Measurements from ENCODE around the gene BIRC2.

The BIRC2 gene

DNA sequence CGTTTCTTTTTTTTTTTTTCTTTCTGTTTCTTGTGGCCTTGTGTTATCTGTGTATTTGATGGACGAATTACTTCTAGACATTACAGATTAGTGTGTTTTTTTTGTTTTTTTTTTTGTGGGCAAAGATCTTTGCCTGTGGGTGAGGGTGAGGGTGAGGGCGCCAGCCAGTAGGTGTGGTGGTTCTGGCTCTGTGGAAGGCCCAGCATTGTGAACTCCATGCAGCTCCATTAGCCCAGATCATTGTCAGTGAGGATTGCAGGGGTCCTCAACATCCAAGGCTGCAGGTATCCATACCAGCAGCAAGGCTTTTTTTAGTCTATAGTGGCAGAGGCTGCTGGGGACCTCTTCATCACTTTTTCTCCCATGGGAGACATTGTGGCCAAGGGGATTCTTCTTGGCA lies 13.7 kb downstream of the BIRC2 start:
- Histone ChIP-seq H3K9me3 (ENCODE audit: control insufficient read depth, insufficient read depth, low read length) (no peaks in the 10 kb centered on the region), H3K27ac (ENCODE audit: low read depth, low read length) (no peak overlapping the region), H3K36me3 (ENCODE audit: control insufficient read depth, low read length) (peaks cover 51% of the 10 kb centered on the region), H3K4me1 (ENCODE audit: control insufficient read depth, low read length) (peaks cover 15% of the 10 kb centered on the region), H4K20me1 (ENCODE audit: control insufficient read depth, insufficient read depth, low read depth, low read length) (no peaks in the 10 kb centered on the region), H3K9me2 (replicated peaks; ENCODE audit: control insufficient read depth, low read length) (no peaks in the 10 kb centered on the region), H3K4me2 (ENCODE audit: low read length) (no peak overlapping the region), H3K79me2 (ENCODE audit: control insufficient read depth, low read length) (0 out of 2 replicates have a peak, but pooled peaks cover 7% of the 10 kb centered on the region), H3K27me3 (ENCODE audit: control insufficient read depth, low read length) (no peaks in the 10 kb centered on the region), H3F3A (ENCODE audit: control insufficient read depth, insufficient read depth) (no peaks in the 10 kb centered on the region), H3K4me3 (ENCODE audit: low read length) (no peak overlapping the region)
- TF ChIP-seq EZH2phosphoT487 (IDR thresholded peaks at IDR 0.05; ENCODE audit: borderline replicate concordance, low read length) = no peak
- TF ChIP-seq, protein P1, sequence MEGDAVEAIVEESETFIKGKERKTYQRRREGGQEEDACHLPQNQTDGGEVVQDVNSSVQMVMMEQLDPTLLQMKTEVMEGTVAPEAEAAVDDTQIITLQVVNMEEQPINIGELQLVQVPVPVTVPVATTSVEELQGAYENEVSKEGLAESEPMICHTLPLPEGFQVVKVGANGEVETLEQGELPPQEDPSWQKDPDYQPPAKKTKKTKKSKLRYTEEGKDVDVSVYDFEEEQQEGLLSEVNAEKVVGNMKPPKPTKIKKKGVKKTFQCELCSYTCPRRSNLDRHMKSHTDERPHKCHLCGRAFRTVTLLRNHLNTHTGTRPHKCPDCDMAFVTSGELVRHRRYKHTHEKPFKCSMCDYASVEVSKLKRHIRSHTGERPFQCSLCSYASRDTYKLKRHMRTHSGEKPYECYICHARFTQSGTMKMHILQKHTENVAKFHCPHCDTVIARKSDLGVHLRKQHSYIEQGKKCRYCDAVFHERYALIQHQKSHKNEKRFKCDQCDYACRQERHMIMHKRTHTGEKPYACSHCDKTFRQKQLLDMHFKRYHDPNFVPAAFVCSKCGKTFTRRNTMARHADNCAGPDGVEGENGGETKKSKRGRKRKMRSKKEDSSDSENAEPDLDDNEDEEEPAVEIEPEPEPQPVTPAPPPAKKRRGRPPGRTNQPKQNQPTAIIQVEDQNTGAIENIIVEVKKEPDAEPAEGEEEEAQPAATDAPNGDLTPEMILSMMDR (IDR thresholded peaks at IDR 0.05; ENCODE audit: low read depth, low read length, poor library complexity, severe bottlenecking) = no peak

DNA sequence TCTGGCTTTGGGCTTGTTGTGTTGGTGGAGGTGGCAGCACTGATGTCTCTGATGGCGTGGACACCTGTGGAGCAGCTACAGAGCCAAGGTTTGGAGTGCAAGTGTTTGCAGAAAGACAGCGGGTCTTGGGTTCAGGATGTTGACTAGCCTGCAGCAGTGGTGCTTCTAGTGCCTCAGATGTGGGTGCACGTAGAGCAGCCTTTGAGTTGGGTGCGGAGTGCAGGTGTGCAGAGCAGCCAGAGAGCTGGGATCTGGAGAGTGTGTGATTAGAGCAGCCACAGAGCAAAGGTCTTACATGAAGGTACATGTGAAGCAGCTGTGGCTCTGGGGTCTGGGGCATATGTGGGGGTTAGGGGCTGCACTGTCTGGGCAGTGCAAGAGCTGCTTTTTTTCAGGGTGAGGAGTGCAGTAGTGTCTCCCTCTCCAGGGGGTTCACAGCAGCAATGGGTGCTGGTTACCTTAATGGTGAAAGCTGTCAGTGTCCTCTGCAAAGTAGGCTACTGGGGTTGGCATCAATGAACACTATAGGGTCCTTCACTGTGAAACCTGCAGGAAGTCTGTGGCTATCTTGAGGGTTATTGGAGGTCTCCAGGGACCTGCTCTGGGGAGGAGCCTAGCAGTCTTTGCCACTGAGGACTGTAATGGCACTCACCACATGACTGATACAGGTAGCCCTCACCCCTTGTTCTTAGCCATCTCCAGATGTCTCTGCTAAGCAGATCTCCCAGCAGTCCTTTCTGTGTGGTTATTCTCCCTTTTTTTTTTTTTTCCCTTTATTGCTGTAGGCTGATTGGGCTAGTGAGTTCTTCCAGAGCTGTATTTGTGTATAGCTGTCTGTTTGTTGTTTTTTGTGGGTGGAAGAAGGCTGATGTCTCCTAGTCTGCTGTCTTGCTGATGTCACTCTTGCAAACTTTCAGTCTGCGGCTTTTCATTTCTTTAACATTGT lies 14.3 kb downstream of the BIRC2 start:
- Histone ChIP-seq H4K20me1 (ENCODE audit: control insufficient read depth, insufficient read depth, low read depth, low read length) (no peaks in the 10 kb centered on the region), H3K4me2 (ENCODE audit: low read length) (peak overlapping the region; percentile 24; the same call in 1 of the 2 replicates), H3K79me2 (ENCODE audit: control insufficient read depth, low read length) (0 out of 2 replicates have a peak, but pooled peaks cover 4% of the 10 kb centered on the region), H3F3A (ENCODE audit: control insufficient read depth, insufficient read depth) (no peaks in the 10 kb centered on the region), H3K4me3 (ENCODE audit: low read length) (no peak overlapping the region), H3K9me2 (replicated peaks; ENCODE audit: control insufficient read depth, low read length) (no peaks in the 10 kb centered on the region), H3K36me3 (ENCODE audit: control insufficient read depth, low read length) (peaks cover 51% of the 10 kb centered on the region), H3K27ac (ENCODE audit: low read depth, low read length) (no peak overlapping the region), H3K9me3 (ENCODE audit: control insufficient read depth, insufficient read depth, low read length) (no peaks in the 10 kb centered on the region), H3K27me3 (ENCODE audit: control insufficient read depth, low read length) (no peaks in the 10 kb centered on the region), H3K4me1 (ENCODE audit: control insufficient read depth, low read length) (peaks cover 15% of the 10 kb centered on the region)
- no peak for TF ChIP-seq EZH2phosphoT487 (IDR thresholded peaks at IDR 0.05; ENCODE audit: borderline replicate concordance, low read length)

DNA sequence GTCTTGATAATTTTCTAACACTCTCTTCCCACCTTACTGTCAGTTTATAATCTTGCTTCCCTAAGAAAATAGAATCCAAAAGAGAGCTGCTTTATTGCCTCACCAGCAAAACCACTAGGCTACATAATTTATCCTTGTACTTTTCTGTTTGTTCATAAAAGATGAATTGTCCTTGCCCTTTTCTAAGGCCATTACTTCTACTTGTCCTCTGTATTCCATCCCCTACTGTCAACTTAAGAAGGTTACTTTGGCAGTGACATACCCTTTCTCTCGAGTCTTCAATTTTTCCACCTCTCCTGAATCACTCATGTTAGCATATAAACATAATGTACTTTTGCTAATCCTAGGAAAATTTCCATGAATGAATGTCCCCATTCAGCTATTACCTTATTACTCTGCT lies 18.0 kb downstream of the BIRC2 start:
- no peaks in the 10 kb centered on the region for H3K9me3 ChIP-seq (ENCODE audit: control insufficient read depth, insufficient read depth, low read length)
- H3K4me3 ChIP-seq (ENCODE audit: low read length) = no peak overlapping the region
- no peaks in the 10 kb centered on the region for H3K79me2 ChIP-seq (ENCODE audit: control insufficient read depth, low read length)
- H3K4me2 ChIP-seq (ENCODE audit: low read length) = no peak overlapping the region
- peaks cover 10% of the 10 kb centered on the region for H3F3A ChIP-seq (ENCODE audit: control insufficient read depth, insufficient read depth)
- no peak for TF ChIP-seq EZH2phosphoT487 (IDR thresholded peaks at IDR 0.05; ENCODE audit: borderline replicate concordance, low read length)
- TF ChIP-seq, protein P1 (IDR thresholded peaks at IDR 0.05; ENCODE audit: low read depth, low read length, poor library complexity, severe bottlenecking) = no peak
- H3K36me3 ChIP-seq (ENCODE audit: control insufficient read depth, low read length) = peaks cover 50% of the 10 kb centered on the region
- H3K27ac ChIP-seq (ENCODE audit: low read depth, low read length) = no peak overlapping the region
- H3K4me1 ChIP-seq (ENCODE audit: control insufficient read depth, low read length) = peaks cover 26% of the 10 kb centered on the region
- H3K9me2 ChIP-seq (replicated peaks; ENCODE audit: control insufficient read depth, low read length) = no peaks in the 10 kb centered on the region
- no peaks in the 10 kb centered on the region for H3K27me3 ChIP-seq (ENCODE audit: control insufficient read depth, low read length)
- no peaks in the 10 kb centered on the region for H4K20me1 ChIP-seq (ENCODE audit: control insufficient read depth, insufficient read depth, low read depth, low read length)

DNA sequence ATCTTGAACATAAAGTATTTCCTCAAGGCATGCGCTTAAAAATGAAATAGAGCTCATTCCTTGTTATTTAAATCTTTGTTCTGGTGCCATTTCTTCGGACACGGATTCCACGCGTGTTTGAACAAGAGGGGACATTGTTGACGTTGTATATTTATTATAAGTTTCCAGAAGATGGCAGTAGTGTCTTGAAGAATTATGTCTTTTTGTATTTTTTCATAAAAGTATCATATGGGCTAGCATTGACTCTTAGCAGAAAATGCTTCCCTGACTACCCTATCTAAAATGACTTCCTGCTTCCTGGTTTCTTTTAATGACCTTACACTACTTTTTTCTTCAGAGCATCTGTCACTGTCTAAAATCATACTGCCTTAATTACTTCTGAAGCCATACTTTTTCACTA lies 20.4 kb downstream of the BIRC2 start:
- H3F3A ChIP-seq (ENCODE audit: control insufficient read depth, insufficient read depth) = peaks cover 10% of the 10 kb centered on the region
- H3K9me2 ChIP-seq (replicated peaks; ENCODE audit: control insufficient read depth, low read length) = no peaks in the 10 kb centered on the region
- H3K36me3 ChIP-seq (ENCODE audit: control insufficient read depth, low read length) = peaks cover 35% of the 10 kb centered on the region
- no peaks in the 10 kb centered on the region for H3K79me2 ChIP-seq (ENCODE audit: control insufficient read depth, low read length)
- peaks cover 11% of the 10 kb centered on the region for H3K4me1 ChIP-seq (ENCODE audit: control insufficient read depth, low read length)
- no peak overlapping the region for H3K4me2 ChIP-seq (ENCODE audit: low read length)
- TF ChIP-seq, protein P1 (IDR thresholded peaks at IDR 0.05; ENCODE audit: low read depth, low read length, poor library complexity, severe bottlenecking) = peak; percentile 38
- TF ChIP-seq EZH2phosphoT487 (IDR thresholded peaks at IDR 0.05; ENCODE audit: borderline replicate concordance, low read length) = no peak
- no peaks in the 10 kb centered on the region for H4K20me1 ChIP-seq (ENCODE audit: control insufficient read depth, insufficient read depth, low read depth, low read length)
- no peak overlapping the region for H3K27ac ChIP-seq (ENCODE audit: low read depth, low read length)
- H3K9me3 ChIP-seq (ENCODE audit: control insufficient read depth, insufficient read depth, low read length) = no peaks in the 10 kb centered on the region
- no peak overlapping the region for H3K4me3 ChIP-seq (ENCODE audit: low read length)
- H3K27me3 ChIP-seq (ENCODE audit: control insufficient read depth, low read length) = no peaks in the 10 kb centered on the region
